ENCODE measurements around the gene DNHD1. TPM values are rescaled to one million over a fixed set of nuclear protein-coding genes. Genes with fewer than 3 reads are reported as not detected.

Gene DNHD1
- total RNA-seq, 1 donor from 2014 or later, result 17.2 TPM

GRCh38 chr11:6488342-6488741 lies 8.7 kb upstream of the DNHD1 start:
- no peaks in the 10 kb centered on the region for H3K9me3 ChIP-seq

GRCh38 chr11:6488821-6489220 lies 8.3 kb upstream of the DNHD1 start:
- Histone ChIP-seq H3K4me3 (no peak overlapping the region), H3K36me3 (peaks cover 0 to 37% of the 10 kb centered on the region in 2 donors), H3K9me3 (no peaks in the 10 kb centered on the region), H3K4me1 (no peaks in the 10 kb centered on the region), H3K27me3 (no peaks in the 10 kb centered on the region), H3K27ac (no peak overlapping the region)
- TF ChIP-seq CTCF (IDR thresholded peaks at IDR 0.05) (no peak), POLR2AphosphoS5 (IDR thresholded peaks at IDR 0.05; ENCODE audit: insufficient read depth in 1 of 2, low read depth in 1 of 2) (no peak), POLR2A (IDR thresholded peaks at IDR 0.05) (no peak)
- intact Hi-C loops (cut with DNase I), result no loop called here
- DNase-seq (ENCODE audit: extremely low spot score in 2 of 2), result no peak

More at GRCh38 chr11:6488342-6488741, 8.7 kb upstream of the DNHD1 start:
- DNase-seq (ENCODE audit: extremely low spot score in 2 of 2), result no peak
- H3K4me3 ChIP-seq, result no peak overlapping the region
- TF ChIP-seq POLR2A (IDR thresholded peaks at IDR 0.05) (no peak), CTCF (IDR thresholded peaks at IDR 0.05) (no peak), POLR2AphosphoS5 (IDR thresholded peaks at IDR 0.05; ENCODE audit: insufficient read depth in 1 of 2, low read depth in 1 of 2) (no peak)
- H3K27me3 ChIP-seq, result no peaks in the 10 kb centered on the region
- H3K36me3 ChIP-seq, result peaks cover 0 to 42% of the 10 kb centered on the region in 2 donors
- peaks cover 3% of the 10 kb centered on the region for H3K4me1 ChIP-seq
- intact Hi-C loops (cut with DNase I), result no loop called here
- no peak overlapping the region for H3K27ac ChIP-seq

- intact Hi-C loops (cut with DNase I), result no loop called here
- H3K36me3 ChIP-seq, result peaks cover 0 to 32% of the 10 kb centered on the region in 2 donors
- DNase-seq (ENCODE audit: extremely low spot score in 2 of 2), result no peak
- H3K27me3 ChIP-seq, result no peaks in the 10 kb centered on the region
- no peaks in the 10 kb centered on the region for H3K9me3 ChIP-seq
- no peak overlapping the region for H3K4me3 ChIP-seq
- no peak for TF ChIP-seq POLR2A (IDR thresholded peaks at IDR 0.05)
- no peak for TF ChIP-seq CTCF (IDR thresholded peaks at IDR 0.05)
- TF ChIP-seq POLR2AphosphoS5 (IDR thresholded peaks at IDR 0.05; ENCODE audit: insufficient read depth in 1 of 2, low read depth in 1 of 2), result no peak
- no peak overlapping the region for H3K27ac ChIP-seq
- H3K4me1 ChIP-seq, result no peaks in the 10 kb centered on the region
Measured at GRCh38 chr11:6489306-6489705, 7.8 kb upstream of the DNHD1 start.

GRCh38 chr11:6498121-6498520 lies 1.0 kb downstream of the DNHD1 start:
- H3K4me1 ChIP-seq, result peaks cover 9% of the 10 kb centered on the region
- DNase-seq (ENCODE audit: extremely low spot score in 2 of 2), result no peak
- H3K36me3 ChIP-seq, result peaks cover 0 to 14% of the 10 kb centered on the region in 2 donors
- no peaks in the 10 kb centered on the region for H3K9me3 ChIP-seq
- H3K27me3 ChIP-seq, result no peaks in the 10 kb centered on the region
- TF ChIP-seq CTCF (IDR thresholded peaks at IDR 0.05) (no peak), POLR2AphosphoS5 (IDR thresholded peaks at IDR 0.05; ENCODE audit: insufficient read depth in 1 of 2, low read depth in 1 of 2) (no peak), POLR2A (IDR thresholded peaks at IDR 0.05) (no peak)
- intact Hi-C loops (cut with DNase I), result no loop called here
- no peak overlapping the region for H3K4me3 ChIP-seq
- peak overlapping the region; percentile 46 for H3K27ac ChIP-seq

GRCh38 chr11:6498544-6498943 lies 1.5 kb downstream of the DNHD1 start:
- H3K4me3 ChIP-seq, result no peak overlapping the region
- no peaks in the 10 kb centered on the region for H3K27me3 ChIP-seq
- H3K9me3 ChIP-seq, result no peaks in the 10 kb centered on the region
- H3K4me1 ChIP-seq, result peaks cover 9% of the 10 kb centered on the region
- DNase-seq (ENCODE audit: extremely low spot score in 2 of 2), result no peak
- intact Hi-C loops (cut with DNase I), result no loop called here
- no peak for TF ChIP-seq CTCF (IDR thresholded peaks at IDR 0.05)
- TF ChIP-seq POLR2A (IDR thresholded peaks at IDR 0.05), result no peak
- TF ChIP-seq POLR2AphosphoS5 (IDR thresholded peaks at IDR 0.05; ENCODE audit: insufficient read depth in 1 of 2, low read depth in 1 of 2), result no peak
- H3K36me3 ChIP-seq, result peaks cover 0 to 16% of the 10 kb centered on the region in 2 donors
- no peak overlapping the region for H3K27ac ChIP-seq

All from vagina (tissue), 2 donors.